HEK293 (cell line): Measurements from ENCODE around the gene CD55.

Experiments
- CTCF ChIA-PET: fragments of 350-600 bp; formaldehyde crosslinking; extraction: SDS; loops from one replicate; lab custom pipeline; 2021; ENCODE audit warnings: antibody characterized with exemption; lab: Yijun Ruan, JAX
- POLR2A ChIA-PET: fragments of 300-600 bp; formaldehyde crosslinking; extraction: SDS; loops from one replicate; lab custom pipeline; 2020; ENCODE audit warnings: antibody characterized with exemption, inconsistent platforms; lab: Yijun Ruan, JAX
- H3K27ac ChIP-seq: fragments of 200-500 bp; sonication (Bioruptor generic); 2 replicates; pipeline ENCODE4 v1.5.1; 2014; ENCODE audit warnings: low read depth, low read length, control low read depth, inconsistent platforms; ENCODE audit errors: extremely low read depth
- H3K36me3 ChIP-seq, 2 experiments: fragments of 200-500 bp in 1 of 2; sonication (Bioruptor generic) in 1 of 2; 1 replicate in 1 of 2; 2 replicates in 1 of 2; pipeline ENCODE4 v1.5.1; 2014 to 2017; ENCODE audit warnings: inconsistent platforms in 2 of 2, low read length in 2 of 2; ENCODE audit not compliant: control insufficient read depth in 2 of 2, insufficient read depth in 1 of 2
- H3K4me1 ChIP-seq: fragments of 200-500 bp; sonication (Bioruptor generic); 2 replicates; pipeline ENCODE4 v1.5.1; 2014; ENCODE audit warnings: mild to moderate bottlenecking, low read length, inconsistent platforms; ENCODE audit not compliant: control insufficient read depth, insufficient read depth
- H3K4me3 ChIP-seq: 2 replicates; pipeline ENCODE4 v1.5.1; 2011; ENCODE audit warnings: low read depth, mild to moderate bottlenecking, control low read depth, low read length, moderate library complexity
- H3K9me3 ChIP-seq: fragments of 200-500 bp; sonication (Bioruptor generic); 2 replicates; pipeline ENCODE4 v1.5.1; 2014; ENCODE audit warnings: low read depth, low read length, inconsistent platforms; ENCODE audit not compliant: control insufficient read depth, insufficient read depth
- EGR2 ChIP-seq: fragments of 450-650 bp; formaldehyde crosslinking; IDR thresholded peaks from 2 replicates; pipeline ENCODE4 v1.5.1; 2016; ENCODE audit warnings: low read depth, missing biosample characterization, missing genetic modification characterization
- GFI1B ChIP-seq: fragments of 450-650 bp; formaldehyde crosslinking; IDR thresholded peaks from 2 replicates; pipeline ENCODE4 v1.5.1; 2016; ENCODE audit warnings: missing biosample characterization, missing genetic modification characterization
- KLF8 ChIP-seq: fragments of 450-650 bp; formaldehyde crosslinking; IDR thresholded peaks from 2 replicates; pipeline ENCODE4 v1.5.1; 2016; ENCODE audit warnings: missing biosample characterization, missing genetic modification characterization
- SP2 ChIP-seq: fragments of 450-650 bp; formaldehyde crosslinking; IDR thresholded peaks from 2 replicates; pipeline ENCODE4 v1.5.1; 2016; ENCODE audit warnings: missing biosample characterization, missing genetic modification characterization
- SP3 ChIP-seq: fragments of 450-650 bp; formaldehyde crosslinking; IDR thresholded peaks from 2 replicates; pipeline ENCODE4 v1.5.1; 2016; ENCODE audit warnings: missing biosample characterization, missing genetic modification characterization
- YY2 ChIP-seq: fragments of 450-650 bp; formaldehyde crosslinking; IDR thresholded peaks from 2 replicates; pipeline ENCODE4 v1.5.1; 2016; ENCODE audit warnings: missing biosample characterization, missing genetic modification characterization
- ZBTB48 ChIP-seq: fragments of 450-650 bp; formaldehyde crosslinking; IDR thresholded peaks from 2 replicates; pipeline ENCODE4 v1.5.1; 2016; ENCODE audit warnings: missing biosample characterization, missing genetic modification characterization
- ZIC2 ChIP-seq: fragments of 450-650 bp; formaldehyde crosslinking; IDR thresholded peaks from 2 replicates; pipeline ENCODE4 v1.5.1; 2016; ENCODE audit warnings: missing biosample characterization, missing genetic modification characterization
- ZNF112 ChIP-seq: fragments of 450-650 bp; formaldehyde crosslinking; IDR thresholded peaks from 2 replicates; pipeline ENCODE4 v1.5.0; 2017; ENCODE audit warnings: missing biosample characterization, missing genetic modification characterization
- ZNF302 ChIP-seq: fragments of 450-650 bp; formaldehyde crosslinking; IDR thresholded peaks from 2 replicates; pipeline ENCODE4 v1.5.1; 2016; ENCODE audit warnings: missing biosample characterization, missing genetic modification characterization, low read depth
- ZNF366 ChIP-seq: fragments of 450-650 bp; formaldehyde crosslinking; conservative IDR thresholded peaks from 2 replicates; pipeline ENCODE4 v1.5.1; 2016; ENCODE audit warnings: missing biosample characterization, missing genetic modification characterization
- ZNF416 ChIP-seq: fragments of 450-650 bp; formaldehyde crosslinking; IDR thresholded peaks from 2 replicates; pipeline ENCODE4 v1.5.1; 2016; ENCODE audit warnings: missing biosample characterization, missing genetic modification characterization
- ZNF600 ChIP-seq: fragments of 450-650 bp; formaldehyde crosslinking; IDR thresholded peaks from 2 replicates; pipeline ENCODE4 v1.5.1; 2016; ENCODE audit warnings: missing biosample characterization, missing genetic modification characterization
- ZNF621 ChIP-seq: fragments of 450-650 bp; formaldehyde crosslinking; IDR thresholded peaks from 2 replicates; pipeline ENCODE4 v1.5.1; 2017; ENCODE audit warnings: missing biosample characterization, missing genetic modification characterization
- ZNF707 ChIP-seq: fragments of 450-650 bp; formaldehyde crosslinking; IDR thresholded peaks from 2 replicates; pipeline ENCODE4 v1.5.1; 2016; ENCODE audit warnings: missing biosample characterization, missing genetic modification characterization
- TF ChIP-seq, protein P1 (sequence below): fragments of 450-650 bp; formaldehyde crosslinking; IDR thresholded peaks from 2 replicates; pipeline ENCODE4 v1.5.1; 2016; ENCODE audit warnings: missing biosample characterization, missing genetic modification characterization
- TF ChIP-seq, protein P2 (sequence below): fragments of 450-650 bp; formaldehyde crosslinking; IDR thresholded peaks from 2 replicates; pipeline ENCODE4 v1.5.1; 2017; ENCODE audit warnings: missing biosample characterization, missing genetic modification characterization
- TF ChIP-seq, protein P3 (sequence below): fragments of 450-650 bp; formaldehyde crosslinking; IDR thresholded peaks from 2 replicates; pipeline ENCODE4 v1.5.1; 2016; ENCODE audit warnings: missing biosample characterization, missing genetic modification characterization, borderline replicate concordance
- TF ChIP-seq, protein P4 (sequence below): fragments of 450-650 bp; formaldehyde crosslinking; IDR thresholded peaks from 2 replicates; pipeline ENCODE4 v1.5.1; 2016; ENCODE audit warnings: missing biosample characterization, missing genetic modification characterization
- TF ChIP-seq, protein P5 (sequence below): fragments of 450-650 bp; formaldehyde crosslinking; IDR thresholded peaks from 2 replicates; pipeline ENCODE4 v1.5.1; 2016; ENCODE audit warnings: missing biosample characterization, missing genetic modification characterization

CD55 gene

DNA sequence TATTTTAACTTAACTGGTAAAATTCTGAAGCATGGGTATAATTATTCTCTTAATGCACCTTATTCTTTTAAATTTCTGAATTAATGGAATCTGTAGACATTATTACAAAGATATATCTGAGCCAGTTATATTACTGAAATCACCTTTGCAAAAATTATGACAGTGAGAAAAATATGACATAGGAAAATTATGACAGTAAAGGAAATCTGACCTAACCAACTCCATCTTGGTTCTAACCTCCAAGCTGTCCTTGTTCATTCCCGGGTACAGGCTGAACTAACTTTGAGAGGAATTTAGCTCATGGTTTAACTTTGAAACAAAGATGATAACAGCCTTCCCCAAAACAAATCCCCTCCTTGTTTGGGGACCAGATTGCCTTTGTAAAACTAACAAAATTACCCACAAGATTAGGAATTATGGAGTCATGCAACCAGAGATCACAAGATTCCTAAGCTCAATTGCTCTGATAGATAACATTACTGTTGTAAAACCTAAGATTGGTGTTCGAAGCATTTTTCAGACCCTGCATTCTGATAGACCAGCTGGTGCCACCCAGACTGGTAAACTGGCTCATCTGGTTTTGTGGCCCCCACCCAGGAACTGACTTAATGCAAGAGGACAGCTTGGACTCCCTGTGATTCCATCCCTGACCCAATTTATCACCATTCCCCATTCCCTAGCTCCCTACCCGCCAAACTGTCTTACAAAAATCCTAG, 9.4 kb upstream of the CD55 start:
- TF ChIP-seq, protein P1, sequence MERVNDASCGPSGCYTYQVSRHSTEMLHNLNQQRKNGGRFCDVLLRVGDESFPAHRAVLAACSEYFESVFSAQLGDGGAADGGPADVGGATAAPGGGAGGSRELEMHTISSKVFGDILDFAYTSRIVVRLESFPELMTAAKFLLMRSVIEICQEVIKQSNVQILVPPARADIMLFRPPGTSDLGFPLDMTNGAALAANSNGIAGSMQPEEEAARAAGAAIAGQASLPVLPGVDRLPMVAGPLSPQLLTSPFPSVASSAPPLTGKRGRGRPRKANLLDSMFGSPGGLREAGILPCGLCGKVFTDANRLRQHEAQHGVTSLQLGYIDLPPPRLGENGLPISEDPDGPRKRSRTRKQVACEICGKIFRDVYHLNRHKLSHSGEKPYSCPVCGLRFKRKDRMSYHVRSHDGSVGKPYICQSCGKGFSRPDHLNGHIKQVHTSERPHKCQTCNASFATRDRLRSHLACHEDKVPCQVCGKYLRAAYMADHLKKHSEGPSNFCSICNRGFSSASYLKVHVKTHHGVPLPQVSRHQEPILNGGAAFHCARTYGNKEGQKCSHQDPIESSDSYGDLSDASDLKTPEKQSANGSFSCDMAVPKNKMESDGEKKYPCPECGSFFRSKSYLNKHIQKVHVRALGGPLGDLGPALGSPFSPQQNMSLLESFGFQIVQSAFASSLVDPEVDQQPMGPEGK (tag by site-specific recombination), result no peak
- TF ChIP-seq, protein P2, sequence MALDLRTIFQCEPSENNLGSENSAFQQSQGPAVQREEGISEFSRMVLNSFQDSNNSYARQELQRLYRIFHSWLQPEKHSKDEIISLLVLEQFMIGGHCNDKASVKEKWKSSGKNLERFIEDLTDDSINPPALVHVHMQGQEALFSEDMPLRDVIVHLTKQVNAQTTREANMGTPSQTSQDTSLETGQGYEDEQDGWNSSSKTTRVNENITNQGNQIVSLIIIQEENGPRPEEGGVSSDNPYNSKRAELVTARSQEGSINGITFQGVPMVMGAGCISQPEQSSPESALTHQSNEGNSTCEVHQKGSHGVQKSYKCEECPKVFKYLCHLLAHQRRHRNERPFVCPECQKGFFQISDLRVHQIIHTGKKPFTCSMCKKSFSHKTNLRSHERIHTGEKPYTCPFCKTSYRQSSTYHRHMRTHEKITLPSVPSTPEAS (tag by site-specific recombination), result no peak
- TF ChIP-seq SP3 (tag by site-specific recombination) (no peak), ZNF416 (tag by site-specific recombination) (no peak), ZBTB48 (tag by site-specific recombination) (no peak), ZNF621 (no peak), KLF8 (no peak), ZNF366 (tag by site-specific recombination) (no peak), EGR2 (tag by site-specific recombination) (no peak), GFI1B (tag by site-specific recombination) (no peak), ZNF302 (tag by site-specific recombination) (no peak), SP2 (tag by site-specific recombination) (no peak), ZNF112 (tag by site-specific recombination) (no peak), ZNF707 (tag by site-specific recombination) (no peak), ZNF600 (no peak), YY2 (tag by site-specific recombination) (no peak), ZIC2 (no peak)
- TF ChIP-seq, protein P3, sequence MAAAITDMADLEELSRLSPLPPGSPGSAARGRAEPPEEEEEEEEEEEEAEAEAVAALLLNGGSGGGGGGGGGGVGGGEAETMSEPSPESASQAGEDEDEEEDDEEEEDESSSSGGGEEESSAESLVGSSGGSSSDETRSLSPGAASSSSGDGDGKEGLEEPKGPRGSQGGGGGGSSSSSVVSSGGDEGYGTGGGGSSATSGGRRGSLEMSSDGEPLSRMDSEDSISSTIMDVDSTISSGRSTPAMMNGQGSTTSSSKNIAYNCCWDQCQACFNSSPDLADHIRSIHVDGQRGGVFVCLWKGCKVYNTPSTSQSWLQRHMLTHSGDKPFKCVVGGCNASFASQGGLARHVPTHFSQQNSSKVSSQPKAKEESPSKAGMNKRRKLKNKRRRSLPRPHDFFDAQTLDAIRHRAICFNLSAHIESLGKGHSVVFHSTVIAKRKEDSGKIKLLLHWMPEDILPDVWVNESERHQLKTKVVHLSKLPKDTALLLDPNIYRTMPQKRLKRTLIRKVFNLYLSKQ (tag by site-specific recombination), result no peak
- TF ChIP-seq, protein P4, sequence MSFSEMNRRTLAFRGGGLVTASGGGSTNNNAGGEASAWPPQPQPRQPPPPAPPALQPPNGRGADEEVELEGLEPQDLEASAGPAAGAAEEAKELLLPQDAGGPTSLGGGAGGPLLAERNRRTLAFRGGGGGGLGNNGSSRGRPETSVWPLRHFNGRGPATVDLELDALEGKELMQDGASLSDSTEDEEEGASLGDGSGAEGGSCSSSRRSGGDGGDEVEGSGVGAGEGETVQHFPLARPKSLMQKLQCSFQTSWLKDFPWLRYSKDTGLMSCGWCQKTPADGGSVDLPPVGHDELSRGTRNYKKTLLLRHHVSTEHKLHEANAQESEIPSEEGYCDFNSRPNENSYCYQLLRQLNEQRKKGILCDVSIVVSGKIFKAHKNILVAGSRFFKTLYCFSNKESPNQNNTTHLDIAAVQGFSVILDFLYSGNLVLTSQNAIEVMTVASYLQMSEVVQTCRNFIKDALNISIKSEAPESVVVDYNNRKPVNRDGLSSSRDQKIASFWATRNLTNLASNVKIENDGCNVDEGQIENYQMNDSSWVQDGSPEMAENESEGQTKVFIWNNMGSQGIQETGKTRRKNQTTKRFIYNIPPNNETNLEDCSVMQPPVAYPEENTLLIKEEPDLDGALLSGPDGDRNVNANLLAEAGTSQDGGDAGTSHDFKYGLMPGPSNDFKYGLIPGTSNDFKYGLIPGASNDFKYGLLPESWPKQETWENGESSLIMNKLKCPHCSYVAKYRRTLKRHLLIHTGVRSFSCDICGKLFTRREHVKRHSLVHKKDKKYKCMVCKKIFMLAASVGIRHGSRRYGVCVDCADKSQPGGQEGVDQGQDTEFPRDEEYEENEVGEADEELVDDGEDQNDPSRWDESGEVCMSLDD, result no peak
- TF ChIP-seq, protein P5, sequence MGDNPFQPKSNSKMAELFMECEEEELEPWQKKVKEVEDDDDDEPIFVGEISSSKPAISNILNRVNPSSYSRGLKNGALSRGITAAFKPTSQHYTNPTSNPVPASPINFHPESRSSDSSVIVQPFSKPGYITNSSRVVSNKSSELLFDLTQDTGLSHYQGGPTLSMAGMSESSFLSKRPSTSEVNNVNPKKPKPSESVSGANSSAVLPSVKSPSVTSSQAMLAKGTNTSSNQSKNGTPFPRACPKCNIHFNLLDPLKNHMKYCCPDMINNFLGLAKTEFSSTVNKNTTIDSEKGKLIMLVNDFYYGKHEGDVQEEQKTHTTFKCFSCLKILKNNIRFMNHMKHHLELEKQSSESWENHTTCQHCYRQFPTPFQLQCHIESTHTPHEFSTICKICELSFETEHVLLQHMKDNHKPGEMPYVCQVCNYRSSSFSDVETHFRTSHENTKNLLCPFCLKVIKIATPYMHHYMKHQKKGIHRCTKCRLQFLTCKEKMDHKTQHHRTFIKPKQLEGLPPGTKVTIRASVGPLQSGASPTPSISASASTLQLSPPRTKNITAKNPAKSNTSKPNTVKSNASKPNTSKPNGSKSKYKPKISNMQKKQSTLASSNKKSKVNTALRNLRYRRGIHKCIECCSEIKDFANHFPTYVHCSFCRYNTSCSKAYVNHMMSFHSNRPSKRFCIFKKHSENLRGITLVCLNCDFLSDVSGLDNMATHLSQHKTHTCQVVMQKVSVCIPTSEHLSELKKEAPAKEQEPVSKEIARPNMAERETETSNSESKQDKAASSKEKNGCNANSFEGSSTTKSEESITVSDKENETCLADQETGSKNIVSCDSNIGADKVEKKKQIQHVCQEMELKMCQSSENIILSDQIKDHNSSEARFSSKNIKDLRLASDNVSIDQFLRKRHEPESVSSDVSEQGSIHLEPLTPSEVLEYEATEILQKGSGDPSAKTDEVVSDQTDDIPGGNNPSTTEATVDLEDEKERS (tag by site-specific recombination), result no peak
- Histone ChIP-seq H3K4me3 (no peak overlapping the region), H3K27ac (no peak overlapping the region), H3K9me3 (no peaks in the 10 kb centered on the region), H3K4me1 (no peaks in the 10 kb centered on the region), H3K36me3 (no peaks in the 10 kb centered on the region)
- ChIA-PET CTCF (interaction anchor here (0.7 kb wide), 1 partner anchor 53 kb away, joined by 3 read pairs; no protein-coding TSS in a partner anchor), POLR2A (interaction anchor here (2.2 kb wide), 1 partner anchor 10 kb away, joined by 12 read pairs; the partner anchor contains the start of gene CD55)
